IPS-NIHi11 (cell line): ENCODE results near the gene CXXC5.

Experiments used
- DNase-seq: peaks from one replicate; pipeline ENCODE4 v3.0.0; 2012; ENCODE audit warnings: mixed read lengths, low spot score

The CXXC5 gene

DNA sequence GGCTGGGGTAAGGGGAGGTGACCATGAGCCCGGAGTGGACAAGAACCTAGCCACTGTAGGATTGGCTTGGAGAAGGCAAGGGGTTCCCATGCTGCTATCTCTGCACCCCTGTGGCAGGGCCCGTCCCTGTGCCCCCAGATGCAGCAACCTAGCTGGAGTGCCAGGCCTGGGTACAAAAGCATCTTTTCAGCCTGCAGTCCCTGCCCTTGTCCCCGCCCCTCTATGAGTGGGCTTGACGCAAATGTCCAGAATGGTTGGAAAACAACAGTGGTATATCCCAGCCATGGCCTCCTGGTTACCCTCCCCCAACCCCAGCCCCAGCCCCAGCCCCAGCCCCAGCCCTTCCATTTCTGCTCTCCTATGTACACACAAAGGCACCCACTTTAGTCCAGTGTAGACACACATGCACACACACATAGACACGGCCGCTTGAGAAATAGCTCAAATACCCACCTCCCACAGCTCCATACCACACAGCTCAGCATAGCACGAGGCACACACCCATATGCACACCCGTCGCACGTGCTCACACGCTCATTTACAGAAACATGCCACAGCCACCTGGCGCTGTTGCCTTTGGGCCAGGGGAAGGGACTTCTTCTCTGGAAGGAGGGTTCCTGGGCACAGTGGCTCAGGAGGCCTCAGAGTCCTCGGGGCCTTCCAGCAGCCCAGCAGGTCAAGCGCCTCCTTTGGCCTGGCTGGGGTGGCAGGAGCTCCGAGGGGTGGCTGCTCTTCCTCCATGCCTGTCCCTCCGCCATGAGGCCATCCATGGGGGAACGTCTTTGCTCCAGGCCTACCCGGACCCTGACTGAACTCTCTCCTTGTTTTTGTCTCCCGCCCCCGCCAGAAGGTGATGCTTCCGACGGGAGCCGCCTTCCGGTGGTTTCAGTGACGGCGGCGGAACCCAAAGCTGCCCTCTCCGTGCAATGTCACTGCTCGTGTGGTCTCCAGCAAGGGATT is 34.1 kb downstream of the CXXC5 start:
- no peak for DNase-seq

DNA sequence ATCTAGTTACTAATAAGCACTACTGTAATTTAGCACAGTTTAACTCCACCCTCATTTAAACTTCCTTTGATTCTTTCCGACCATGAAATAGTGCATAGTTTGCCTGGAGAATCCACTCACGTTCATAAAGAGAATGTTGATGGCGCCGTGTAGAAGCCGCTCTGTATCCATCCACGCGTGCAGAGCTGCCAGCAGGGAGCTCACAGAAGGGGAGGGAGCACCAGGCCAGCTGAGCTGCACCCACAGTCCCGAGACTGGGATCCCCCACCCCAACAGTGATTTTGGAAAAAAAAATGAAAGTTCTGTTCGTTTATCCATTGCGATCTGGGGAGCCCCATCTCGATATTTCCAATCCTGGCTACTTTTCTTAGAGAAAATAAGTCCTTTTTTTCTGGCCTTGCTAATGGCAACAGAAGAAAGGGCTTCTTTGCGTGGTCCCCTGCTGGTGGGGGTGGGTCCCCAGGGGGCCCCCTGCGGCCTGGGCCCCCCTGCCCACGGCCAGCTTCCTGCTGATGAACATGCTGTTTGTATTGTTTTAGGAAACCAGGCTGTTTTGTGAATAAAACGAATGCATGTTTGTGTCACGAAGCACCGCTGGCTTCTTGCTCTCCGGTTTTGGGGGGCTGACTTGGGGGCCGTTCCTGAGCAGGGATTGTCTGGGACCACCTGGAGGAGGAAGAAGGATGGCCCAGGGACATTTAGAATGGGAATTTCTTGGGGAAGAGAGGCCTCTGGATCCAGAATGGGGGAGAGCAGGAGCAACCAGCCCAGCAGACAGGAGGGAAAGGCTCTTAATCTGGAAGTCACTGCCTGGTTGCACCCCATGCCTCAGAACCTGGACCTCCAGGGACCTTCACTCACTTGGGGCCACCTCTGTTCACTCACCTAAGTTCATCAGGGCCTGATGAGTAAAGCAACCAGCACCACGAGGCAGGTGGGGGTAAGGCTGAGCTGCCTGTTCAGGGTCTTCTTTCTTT is 35.4 kb downstream of the CXXC5 start:
- no peak for DNase-seq

DNA sequence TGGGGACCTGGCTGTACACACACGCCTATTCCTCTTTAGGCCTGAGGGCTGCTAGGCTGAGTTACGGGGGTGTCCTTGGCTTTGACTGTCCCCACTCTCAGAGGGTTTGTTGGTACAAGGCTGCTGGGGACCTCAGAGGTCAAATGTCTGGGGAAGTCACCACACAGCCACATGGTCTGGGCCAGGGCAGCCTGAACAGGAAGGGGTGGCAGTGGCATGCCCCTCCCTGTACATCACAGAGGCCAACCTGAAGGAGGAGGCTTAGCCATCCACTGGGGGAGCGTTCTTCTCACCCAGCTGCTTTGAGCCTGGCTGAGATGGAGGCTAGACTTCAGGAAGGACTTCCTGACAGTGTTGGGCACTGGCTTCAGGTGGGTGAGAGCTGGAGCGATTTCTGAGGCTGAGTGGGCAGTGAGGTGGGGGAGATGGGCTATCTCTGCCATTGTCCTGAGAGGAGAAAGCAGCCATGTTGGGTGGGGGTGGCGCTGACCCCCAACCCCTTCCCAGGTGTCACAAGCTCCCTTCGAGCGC is 36.3 kb downstream of the CXXC5 start:
- DNase-seq: no peak

DNA sequence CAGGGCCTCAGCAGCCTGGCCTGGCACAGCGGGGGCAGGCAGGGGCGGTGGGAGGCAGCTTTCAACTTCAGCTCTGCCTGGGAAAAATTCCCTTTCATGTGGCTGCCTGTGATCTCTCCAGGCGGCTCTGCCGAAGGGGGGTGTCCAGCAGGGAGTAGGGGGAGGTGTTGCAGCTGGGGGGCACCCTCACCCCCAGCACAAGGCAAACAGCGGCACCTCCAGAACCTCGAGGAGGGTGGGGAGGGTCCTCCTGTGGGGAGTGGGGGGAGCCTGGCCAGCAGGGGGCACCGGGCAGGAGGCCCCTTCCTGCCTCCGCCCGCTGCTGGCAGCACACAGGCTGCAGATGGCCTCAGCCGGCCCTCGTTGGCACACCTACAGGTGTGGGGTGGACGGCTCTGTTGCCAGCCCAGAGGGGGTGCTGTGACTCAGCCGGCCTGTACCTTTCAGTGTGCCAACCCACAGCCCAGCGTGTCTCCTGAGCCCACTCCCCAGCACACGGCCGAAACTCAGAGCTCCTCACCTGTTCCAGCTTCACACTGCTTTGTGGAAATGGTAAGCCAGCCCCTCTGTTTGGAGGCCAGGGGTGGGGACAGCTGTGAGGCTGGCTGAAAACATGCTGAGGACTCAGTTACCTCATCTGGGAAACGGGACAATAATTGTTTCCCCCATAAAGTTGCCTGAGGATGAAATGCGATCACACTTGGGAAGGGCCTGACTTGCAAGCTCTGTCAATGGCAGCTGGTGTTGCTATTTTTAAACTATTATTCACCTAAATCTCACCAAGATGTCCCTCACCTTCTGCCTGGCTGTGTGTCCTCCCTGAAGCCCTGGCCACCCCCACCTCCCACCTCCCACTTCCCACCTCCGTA is 37.0 kb downstream of the CXXC5 start:
- DNase-seq: peak; percentile 65

DNA sequence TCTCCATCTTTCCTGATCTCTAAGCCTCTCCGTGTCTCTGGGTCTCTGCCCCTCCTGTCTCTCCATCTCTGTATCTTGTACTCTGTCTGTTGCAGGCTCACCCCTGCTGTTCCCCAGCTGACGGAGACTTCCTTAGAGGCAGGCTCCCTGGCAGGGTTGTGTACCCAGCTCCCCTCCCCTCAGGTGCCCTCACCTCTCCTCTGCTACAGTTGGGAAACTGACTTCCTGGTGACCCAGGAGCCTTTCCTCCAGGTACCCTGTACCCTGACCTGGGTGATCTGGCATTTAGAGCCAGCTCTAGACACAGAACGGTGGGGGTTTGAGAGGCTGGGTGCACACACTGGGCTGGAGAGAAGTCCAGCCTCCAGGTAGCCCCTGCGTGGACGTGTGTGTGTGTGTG is 37.7 kb downstream of the CXXC5 start:
- DNase-seq: no peak

DNA sequence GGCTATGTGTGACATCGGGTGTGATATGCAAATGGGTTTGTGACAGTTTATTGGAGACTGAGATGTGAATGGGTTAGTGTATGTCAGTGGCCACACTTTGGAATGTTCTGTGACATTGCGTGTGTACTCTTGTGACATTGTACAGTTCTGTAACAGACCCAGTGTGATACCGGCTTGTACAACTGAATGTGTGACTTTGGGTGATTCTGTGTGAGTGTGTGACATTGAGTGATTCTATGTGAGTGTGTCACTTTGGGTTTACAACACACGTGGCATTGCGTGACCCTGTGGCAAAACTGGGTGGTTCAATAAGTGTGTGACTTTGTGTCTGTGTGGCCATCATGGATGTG is 38.2 kb downstream of the CXXC5 start:
- DNase-seq: no peak

DNA sequence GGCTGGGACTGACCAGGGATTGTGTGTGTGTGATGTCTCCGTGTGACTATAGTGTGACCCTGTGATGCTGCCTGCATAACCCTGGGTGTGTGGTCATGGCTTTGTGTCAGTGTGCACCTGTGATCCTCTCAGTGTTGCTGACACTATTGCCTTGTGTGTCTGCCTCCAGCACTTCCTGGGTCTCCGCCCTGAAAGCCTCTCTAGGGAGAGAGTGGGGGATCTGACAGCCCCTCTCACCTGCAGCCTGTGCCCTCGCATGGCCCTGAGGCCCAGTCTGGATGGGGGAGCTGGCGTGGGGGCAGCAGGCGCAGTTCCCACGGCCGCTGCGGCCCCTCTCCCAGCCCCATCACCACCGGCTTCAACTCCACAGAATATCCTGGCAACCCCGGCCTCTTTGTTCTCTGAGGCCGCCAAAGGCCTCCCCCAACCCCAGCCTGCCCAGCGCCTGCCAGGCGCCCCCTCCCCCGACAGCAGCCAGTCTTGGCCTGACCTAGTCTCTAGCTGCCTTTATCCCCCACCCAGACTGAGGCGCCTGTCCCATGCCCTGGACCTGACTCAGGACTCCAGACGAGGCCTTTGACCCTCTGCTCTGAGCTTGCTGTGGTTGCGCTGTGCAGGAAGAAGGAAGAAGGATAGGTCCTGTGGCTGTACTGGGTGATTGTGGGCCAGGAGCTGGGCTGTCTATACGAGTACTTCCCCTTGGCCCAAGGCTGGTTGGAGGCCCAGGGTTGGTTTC is 38.7 kb downstream of the CXXC5 start:
- DNase-seq: no peak

DNA sequence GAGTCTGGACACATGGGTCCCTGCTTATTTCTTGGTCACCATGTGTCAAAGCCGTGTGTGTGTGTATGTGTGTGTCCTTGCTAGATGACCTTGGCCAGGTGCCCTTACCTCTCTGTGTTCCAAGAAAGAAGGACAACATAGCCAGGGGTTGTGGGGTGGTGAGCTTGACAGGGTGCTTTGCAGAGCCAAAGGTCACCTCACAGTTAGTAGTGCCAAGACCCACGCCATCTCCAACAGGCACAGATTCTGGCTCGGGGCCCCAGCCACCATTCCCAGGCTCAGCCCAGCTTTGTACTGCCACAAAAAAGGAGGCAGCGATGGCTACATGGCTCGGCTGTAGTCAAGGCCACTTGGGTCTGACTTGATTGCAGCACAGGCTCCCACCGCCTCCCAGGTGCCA is 39.5 kb downstream of the CXXC5 start:
- no peak for DNase-seq

DNA sequence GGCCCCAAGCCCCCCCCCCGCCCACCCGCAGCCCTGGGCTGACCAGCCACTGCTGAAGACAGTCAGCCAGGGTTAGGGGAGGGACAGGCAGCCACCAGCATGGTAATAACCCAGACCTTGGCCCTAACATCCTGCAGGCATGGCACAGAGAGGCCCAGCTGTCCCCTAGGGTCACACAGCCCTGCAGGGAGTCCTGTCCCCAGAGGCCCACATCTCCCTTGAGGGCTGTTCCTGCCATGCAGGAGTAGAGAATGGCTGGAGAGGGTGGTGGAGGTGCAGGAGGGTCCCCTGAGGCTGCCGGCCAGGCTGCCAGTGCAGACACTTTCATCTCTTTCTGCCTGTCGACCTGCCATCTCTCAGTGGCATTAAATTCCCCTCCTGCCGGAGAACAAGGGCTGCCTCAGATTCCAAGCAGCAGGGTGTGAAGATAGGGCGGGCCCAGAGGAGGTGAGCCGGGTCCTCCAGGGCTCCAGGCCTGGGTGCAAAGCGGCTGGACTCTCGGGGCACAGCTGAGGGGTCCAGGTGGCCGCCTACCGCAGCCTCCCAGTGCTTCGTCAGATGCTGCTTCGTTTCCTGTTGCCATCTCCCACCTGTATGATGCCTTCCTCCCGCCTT is 40.0 kb downstream of the CXXC5 start:
- DNase-seq: no peak

DNA sequence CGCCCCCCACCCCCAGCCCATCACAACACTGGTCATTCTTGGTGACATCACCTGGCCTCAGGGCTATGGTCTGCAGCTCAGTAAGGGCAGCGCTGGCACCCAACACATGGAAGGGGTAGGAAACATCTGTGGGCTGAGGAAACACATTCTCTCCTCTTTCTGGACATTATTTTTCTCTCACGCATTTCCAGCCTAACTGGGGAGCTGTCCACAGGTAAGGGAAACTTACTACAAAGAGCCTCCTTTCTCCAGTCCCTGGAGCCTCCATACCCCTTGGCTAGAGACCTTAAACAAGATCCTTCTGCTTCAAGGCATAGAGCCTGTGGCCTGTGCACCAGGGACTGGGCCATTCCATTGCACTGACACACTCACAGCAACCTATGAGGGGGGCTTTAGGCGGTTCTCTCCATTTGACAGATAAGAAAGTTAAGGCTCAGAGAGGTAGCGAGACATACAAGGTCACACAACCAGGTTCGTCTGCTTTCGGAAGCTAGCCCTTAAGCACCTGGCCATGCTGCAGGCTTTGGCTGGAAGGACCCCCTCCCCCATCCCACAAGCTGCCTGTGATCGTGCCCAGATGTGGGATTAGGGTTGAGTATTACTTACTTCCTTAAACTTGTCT is 40.7 kb downstream of the CXXC5 start:
- no peak for DNase-seq

DNA sequence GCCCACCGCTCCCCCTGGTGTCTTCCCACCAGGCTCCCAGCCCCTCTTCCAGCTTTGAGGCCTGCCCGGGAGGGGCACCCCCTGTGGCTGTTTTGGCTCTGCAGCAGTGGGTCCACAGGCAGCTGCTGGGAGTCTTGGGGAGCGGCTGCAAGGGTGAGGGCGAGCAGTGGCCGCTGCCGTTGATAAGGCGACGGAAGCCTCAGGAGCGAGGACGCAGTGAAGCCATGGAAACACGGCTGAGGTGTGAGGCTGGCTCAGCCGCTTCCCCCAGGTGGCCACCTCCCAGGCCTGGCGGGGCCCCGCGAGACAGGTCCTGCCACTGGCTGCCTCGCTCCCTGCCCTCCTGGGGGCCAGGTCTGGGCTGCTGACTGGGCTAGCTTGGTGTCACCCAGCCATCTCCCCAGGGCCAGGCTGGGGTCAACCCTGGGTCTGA is 41.5 kb downstream of the CXXC5 start:
- DNase-seq: no peak

DNA sequence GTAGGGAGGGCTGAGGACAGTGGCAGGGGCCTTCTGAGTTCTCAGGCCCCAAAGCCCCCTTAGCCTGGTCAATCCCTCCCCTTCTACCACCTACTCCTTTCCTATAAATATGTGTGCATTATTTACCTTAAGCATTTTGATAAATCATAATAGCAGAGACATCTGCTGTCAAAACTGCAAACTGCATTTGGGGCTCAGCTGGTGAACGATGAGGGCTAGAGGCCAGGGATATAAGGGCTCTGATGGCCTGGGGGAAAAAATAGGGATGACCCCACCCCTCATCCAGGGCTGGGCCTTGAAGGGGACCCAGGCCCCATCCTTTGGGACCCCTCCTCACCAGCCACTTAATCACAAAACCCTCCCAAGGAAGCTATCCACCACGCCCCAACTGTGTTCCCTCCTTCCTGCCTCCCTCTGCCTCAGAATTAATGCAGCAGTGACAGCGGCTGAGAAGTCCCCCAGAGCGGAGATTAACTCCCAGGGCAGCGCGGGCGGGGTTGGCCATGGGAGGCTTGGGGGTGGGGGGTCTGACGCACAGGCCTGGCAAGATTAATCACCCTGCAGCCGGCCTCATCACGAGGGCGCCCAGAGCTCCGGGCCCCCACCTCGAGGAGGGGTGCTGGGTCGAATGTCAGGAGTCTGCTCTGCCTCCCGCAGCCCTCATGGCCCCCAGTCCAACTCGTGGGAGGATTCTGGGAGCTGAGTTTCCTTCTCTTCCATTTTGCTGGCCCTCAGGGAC is 42.1 kb downstream of the CXXC5 start:
- no peak for DNase-seq

DNA sequence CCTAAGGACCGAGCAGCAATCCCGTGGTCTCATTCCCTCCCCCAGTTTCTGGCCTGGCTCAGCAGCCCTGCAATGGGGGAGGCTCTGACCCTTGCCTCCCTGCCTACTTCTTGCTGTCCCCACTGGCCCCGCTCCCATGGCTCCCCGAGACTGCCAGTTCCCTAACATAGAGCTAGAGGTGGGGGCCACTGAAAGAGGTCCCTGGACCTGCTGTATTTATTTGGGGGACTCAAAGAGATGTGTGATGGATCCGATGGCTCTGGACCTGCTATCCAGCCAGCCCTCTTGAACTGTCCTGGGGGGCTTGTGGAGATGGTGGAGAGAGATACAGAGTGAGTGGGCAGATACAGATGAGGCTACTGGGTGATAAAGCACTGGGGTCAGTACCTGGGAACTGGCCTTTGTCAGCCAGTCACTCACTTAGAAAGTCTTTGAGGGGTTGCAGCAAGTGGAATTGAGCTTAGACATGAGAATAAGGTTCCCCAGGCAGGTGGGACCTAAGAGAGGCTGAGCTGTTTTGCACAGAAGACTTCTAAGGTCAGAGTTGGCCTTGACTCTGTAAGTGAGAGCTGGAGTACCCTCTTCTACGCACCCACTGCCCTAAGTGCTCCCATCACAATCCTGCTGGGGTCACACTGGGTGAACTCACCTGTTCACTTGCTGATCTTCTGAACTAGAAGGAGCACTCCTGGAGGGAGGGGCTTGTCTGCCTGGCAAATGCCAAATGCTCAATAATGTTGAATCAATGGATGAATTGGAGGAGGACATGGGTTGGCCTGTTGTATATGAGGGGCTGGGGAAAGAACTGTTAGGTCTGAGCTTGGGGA is 42.9 kb downstream of the CXXC5 start:
- DNase-seq: no peak

DNA sequence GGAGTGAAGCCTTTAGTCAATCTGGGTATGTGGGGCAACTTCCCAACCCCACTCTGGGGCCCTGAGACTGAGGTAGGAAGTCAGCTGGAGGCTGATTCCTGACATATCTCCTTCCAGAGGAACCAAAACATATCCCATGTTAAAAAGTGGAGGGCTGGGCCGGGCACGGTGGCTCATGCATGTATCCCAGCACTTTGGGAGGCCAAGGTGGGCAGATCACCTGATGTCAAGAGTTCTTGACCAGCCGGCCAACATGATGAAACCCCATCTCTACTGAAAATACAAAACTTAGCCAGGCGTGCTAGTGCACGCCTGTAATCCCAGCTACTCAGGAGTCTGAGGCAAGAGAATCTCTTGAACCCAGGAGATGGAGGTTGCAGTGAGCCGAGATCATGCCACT is 44.0 kb downstream of the CXXC5 start:
- DNase-seq: no peak

DNA sequence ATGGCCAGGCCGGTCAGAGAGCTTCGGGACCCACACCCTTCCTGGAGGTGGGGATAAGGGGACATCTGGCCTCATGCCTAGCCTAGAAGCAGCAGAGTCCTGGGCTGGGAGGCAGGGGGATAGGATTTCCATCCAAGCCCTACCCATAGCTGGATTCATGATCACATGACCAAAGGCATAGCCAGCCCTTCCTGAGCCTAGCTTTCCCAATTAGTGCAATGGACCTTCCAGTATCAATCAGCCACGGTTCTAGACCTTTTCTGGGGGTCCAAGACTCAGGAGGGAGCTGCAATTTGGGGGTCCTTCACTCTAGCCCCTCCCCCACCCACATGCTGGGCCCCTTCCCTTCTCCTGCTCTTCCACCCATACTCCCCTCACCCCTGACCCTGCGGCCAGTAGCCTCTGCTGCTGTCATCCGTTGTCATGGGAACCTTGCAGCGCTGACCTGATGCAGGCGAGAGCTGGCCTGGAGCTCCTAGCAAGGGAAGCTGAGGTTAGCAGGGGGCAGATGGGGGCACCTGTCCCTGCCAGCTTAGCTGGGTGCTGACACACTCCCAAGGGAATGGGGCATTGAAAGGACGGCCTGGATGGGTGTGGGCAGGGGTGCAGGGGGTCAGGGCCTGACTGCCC is 44.6 kb downstream of the CXXC5 start:
- DNase-seq: no peak

DNA sequence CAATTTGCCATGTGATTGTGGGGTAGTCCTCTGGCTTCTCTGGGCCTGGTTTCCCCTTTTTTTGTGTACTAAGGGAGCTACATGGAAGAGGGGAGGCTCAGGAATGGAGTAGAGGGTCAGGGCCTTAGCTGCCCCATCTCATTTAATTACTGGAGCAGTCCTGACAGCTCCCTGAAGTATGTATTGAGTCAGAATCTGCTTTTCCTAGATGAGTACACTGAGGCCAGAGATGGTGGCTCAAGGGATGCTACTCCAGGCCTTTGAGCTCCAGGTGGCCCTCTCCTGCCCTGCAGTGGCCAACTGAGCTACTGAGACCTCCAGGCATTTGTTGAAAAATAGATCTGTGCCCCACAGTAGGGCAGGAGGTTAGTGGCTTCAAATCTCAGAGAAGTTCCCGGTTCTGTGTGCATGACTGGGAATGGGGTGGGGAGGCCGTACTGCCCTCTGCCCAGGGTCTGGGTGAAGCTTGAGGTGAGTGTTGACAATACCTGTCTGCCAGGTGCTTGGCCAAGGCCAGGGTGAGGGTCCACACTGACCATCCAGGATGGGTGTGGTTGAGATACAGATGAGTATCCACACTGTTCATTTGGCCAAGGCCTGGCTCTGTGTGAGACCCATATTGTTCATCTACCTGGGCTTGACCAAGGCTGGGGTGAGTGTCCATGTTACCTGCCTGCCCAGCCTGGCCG is 45.7 kb downstream of the CXXC5 start:
- DNase-seq: no peak

DNA sequence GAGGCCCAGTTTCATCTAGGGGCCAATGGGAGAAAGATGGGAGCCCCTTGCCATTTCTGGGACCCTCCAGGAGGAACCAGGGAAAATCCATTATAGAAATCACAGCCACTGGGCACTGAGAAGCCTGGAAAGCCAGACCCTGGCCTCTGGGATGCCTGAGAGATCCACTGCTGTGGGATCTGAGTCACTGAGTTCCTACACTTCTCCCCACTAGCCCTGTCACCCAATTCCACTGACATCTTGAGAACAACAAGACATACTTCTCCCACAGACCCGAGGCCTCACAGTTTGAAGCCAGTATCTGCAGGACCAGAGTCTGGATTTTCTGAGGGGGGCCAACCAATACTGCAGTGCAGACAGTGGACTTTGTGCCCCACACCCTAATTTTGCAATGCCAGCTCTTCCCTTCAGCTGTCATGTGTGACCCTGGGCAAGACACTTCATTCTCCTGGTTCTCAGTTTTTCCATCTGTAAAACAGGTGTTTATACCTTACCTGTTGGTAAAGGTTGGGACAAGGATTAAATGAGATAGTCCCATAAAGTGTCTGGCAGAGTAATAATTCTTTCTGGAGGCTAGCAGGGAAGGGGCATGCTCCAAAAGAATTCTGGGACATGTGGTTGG is 46.5 kb downstream of the CXXC5 start:
- no peak for DNase-seq
